ENCODE data around the gene PDGFD. TPM values are rescaled to one million over a fixed set of nuclear protein-coding genes. Genes with fewer than 3 reads are reported as not detected.

Gene PDGFD
- total RNA-seq, 1 donor from 2014 or later, result 0.45 TPM

GRCh38 chr11:104003491-104003890, 160.5 kb downstream of the PDGFD start:
- no peaks in the 10 kb centered on the region for H3K9me3 Mint-ChIP-seq (ENCODE audit: low read depth)
- no peak overlapping the region for H3K4me3 Mint-ChIP-seq (ENCODE audit: unreplicated experiment)
- peaks cover 3% of the 10 kb centered on the region for H3K27me3 Mint-ChIP-seq (ENCODE audit: low read depth)
- peaks cover 20% of the 10 kb centered on the region for H3K4me1 Mint-ChIP-seq (ENCODE audit: low read depth)
- no peak overlapping the region for H3K27ac Mint-ChIP-seq (ENCODE audit: unreplicated experiment)
- H3K36me3 Mint-ChIP-seq (ENCODE audit: low read depth), result no peaks in the 10 kb centered on the region
- TF ChIP-seq CTCF (IDR thresholded peaks at IDR 0.05), result no peak
- no peak for DNase-seq (ENCODE audit: low spot score)

GRCh38 chr11:104001561-104002056, 162.3 kb downstream of the PDGFD start:
- DNase-seq (ENCODE audit: low spot score), result no peak
- H3K9me3 Mint-ChIP-seq (ENCODE audit: low read depth), result no peaks in the 10 kb centered on the region

GRCh38 chr11:104000798-104001197, 163.1 kb downstream of the PDGFD start:
- no peak for DNase-seq (ENCODE audit: low spot score)
- no peaks in the 10 kb centered on the region for H3K36me3 Mint-ChIP-seq (ENCODE audit: low read depth)
- TF ChIP-seq CTCF (IDR thresholded peaks at IDR 0.05), result no peak
- no peak overlapping the region for H3K27ac Mint-ChIP-seq (ENCODE audit: unreplicated experiment)
- H3K27me3 Mint-ChIP-seq (ENCODE audit: low read depth), result no peaks in the 10 kb centered on the region
- peaks cover 20% of the 10 kb centered on the region for H3K4me1 Mint-ChIP-seq (ENCODE audit: low read depth)
- no peaks in the 10 kb centered on the region for H3K9me3 Mint-ChIP-seq (ENCODE audit: low read depth)
- H3K4me3 Mint-ChIP-seq (ENCODE audit: unreplicated experiment), result no peak overlapping the region

More at GRCh38 chr11:104001561-104002056, 162.3 kb downstream of the PDGFD start:
- no peak overlapping the region for H3K27ac Mint-ChIP-seq (ENCODE audit: unreplicated experiment)
- H3K4me1 Mint-ChIP-seq (ENCODE audit: low read depth), result peaks cover 20% of the 10 kb centered on the region
- H3K27me3 Mint-ChIP-seq (ENCODE audit: low read depth), result peaks cover 3% of the 10 kb centered on the region
- H3K36me3 Mint-ChIP-seq (ENCODE audit: low read depth), result no peaks in the 10 kb centered on the region
- no peak overlapping the region for H3K4me3 Mint-ChIP-seq (ENCODE audit: unreplicated experiment)
- no peak for TF ChIP-seq CTCF (IDR thresholded peaks at IDR 0.05)

DNA sequence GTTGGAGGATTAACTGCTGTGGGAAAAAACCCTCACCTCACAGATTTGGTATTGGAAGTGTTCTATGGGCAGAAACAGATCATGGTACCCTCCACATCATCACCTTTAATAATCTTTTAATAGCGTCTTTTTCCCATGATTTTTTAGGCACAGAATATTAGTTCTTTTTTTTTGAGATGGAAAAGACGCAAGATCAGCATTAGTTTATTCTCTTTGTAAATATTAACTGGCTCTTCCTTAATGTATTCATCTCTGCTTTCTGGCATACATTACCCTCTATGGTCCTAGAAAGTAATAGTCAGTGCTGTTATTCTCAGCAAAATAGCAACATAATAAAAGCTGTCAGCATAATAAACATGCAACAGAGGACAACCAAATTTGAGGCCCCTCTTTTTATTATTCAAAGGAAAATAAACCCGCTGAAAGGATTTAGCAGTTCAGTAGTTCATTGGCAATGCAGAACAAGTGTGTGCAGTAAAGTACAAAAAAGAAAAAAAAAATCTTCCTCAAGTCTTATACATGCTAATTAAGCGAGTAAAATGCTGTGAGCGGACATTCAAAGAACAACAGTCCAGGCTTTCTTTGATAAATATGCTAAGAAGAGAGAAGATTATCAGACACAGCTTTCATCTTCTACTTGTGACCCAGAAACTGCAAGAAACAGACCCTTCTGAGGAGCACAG, 165.0 kb downstream of the PDGFD start:
- H3K27me3 Mint-ChIP-seq (ENCODE audit: low read depth), result no peaks in the 10 kb centered on the region

DNA sequence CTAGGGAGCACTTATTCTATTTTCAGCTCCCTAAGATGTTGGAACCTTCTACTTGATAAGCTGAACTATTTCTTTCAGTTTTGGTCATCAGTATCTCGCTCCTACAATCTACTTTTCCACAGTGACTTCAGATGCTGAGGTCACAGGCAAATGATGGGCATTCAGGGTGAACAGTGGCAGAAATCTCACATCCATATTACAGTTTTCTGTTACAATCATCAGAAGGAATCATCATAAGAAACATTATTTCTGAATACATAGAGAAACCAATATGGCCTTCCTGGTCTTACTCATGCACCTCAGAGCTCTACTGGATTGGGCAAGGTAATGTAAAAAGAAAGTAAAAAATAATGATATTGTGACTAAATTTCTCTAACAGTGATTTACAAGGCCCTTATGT, 166.9 kb downstream of the PDGFD start:
- Mint-ChIP-seq H3K27me3 (ENCODE audit: low read depth) (no peaks in the 10 kb centered on the region), H3K4me3 (ENCODE audit: unreplicated experiment) (no peak overlapping the region), H3K9me3 (ENCODE audit: low read depth) (no peaks in the 10 kb centered on the region), H3K4me1 (ENCODE audit: low read depth) (peaks cover 12% of the 10 kb centered on the region), H3K36me3 (ENCODE audit: low read depth) (no peaks in the 10 kb centered on the region), H3K27ac (ENCODE audit: unreplicated experiment) (no peak overlapping the region)
- DNase-seq (ENCODE audit: low spot score), result no peak
- no peak for TF ChIP-seq CTCF (IDR thresholded peaks at IDR 0.05)

More for the DNA sequence above, 165.0 kb downstream of the PDGFD start:
- H3K27ac Mint-ChIP-seq (ENCODE audit: unreplicated experiment), result no peak overlapping the region
- peaks cover 20% of the 10 kb centered on the region for H3K4me1 Mint-ChIP-seq (ENCODE audit: low read depth)
- no peak overlapping the region for H3K4me3 Mint-ChIP-seq (ENCODE audit: unreplicated experiment)
- TF ChIP-seq CTCF (IDR thresholded peaks at IDR 0.05), result no peak
- no peak for DNase-seq (ENCODE audit: low spot score)
- no peaks in the 10 kb centered on the region for H3K9me3 Mint-ChIP-seq (ENCODE audit: low read depth)
- no peaks in the 10 kb centered on the region for H3K36me3 Mint-ChIP-seq (ENCODE audit: low read depth)
